T-helper 9 cell (primary cell): ENCODE measurements around the gene PDPK1.

Experiments
- DNase-seq: peaks from one replicate; pipeline ENCODE4 v3.0.0-alpha.2; 2020

Gene PDPK1

DNA sequence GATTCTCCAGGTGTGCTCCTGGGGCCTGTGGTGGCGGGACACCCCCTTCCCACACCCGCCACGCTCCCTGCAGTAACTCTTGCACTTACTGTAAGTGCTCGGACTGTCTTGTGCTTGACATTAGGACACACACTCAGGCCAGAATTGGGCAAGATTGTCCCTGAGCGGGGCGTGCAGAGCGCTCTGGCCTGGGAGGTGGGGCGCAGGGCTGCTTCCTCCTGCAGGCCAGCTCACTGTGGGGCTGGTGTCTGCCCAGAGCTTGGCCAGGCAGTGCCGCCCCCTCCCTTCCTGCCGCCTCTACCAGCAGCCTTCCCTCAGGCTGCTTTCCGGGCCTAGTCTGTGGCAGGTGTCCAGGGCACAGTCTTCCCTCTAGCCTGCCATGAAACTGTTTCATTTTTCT, 30.2 kb upstream of the PDPK1 start:
- DNase-seq: no peak

DNA sequence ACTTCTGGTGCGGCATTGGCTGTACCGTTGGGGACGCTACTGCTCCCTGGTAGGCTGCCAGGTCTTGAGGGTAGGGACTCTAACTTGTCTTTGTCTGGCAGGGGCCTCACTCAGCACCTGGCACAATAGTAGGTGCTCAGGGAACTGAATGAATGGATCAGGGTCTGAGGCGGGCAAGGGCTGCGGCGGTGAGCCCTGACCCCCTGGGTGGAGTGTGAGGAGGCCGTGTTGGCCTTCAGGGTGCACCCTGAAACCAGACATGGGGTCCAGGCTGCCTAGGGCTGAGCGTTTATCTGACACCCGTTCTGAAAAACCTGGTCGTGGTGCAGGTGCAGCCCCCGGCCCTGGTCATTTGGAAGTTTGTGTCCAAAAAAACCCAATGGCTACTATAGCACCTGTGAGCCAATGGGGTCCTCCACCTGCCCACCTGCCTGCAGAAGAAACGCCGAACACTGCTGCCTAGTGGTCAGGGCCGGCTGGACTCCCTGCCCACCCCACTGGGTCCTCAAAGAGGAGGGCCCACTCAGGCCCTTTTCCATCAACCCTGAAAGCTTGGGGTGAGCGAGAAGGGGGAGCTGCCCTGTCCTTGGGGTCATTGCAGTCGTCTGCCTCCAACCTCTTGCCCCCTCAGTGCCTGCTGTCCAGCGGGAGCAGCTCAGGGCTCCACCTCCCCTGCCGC, 29.0 kb upstream of the PDPK1 start:
- no peak for DNase-seq

DNA sequence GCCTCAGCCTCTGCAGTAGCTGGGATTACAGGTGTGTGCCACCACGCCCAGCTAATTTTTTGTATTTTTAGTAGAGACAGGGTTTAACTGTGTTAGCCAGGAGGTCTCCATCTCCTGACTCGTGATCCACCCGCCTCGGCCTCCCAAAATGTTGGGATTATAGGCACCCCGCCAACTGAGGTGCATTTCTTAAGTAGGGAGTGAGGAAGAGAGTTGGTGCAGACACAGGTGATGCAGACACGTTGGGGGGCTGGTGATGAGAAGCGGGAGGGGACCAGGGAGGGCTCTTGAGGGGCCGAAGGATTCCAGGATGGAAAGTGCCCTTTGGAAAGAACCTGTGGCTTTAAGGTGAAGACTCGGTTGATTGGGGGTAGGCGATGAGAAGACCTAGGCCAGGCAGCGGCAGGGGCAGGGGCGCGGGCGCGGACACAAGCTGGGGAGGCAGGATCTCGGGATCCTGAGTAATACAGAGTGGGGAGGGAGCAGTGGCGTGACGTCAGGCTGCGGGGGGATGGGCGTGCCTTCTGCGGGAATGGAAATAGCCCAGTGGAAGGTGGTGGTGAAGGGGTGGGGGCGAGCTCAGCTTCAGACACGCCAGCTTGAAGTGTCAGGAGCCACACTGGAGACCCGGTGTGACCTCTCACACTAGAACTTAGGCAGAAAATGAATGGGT, 26.6 kb upstream of the PDPK1 start:
- no peak for DNase-seq

DNA sequence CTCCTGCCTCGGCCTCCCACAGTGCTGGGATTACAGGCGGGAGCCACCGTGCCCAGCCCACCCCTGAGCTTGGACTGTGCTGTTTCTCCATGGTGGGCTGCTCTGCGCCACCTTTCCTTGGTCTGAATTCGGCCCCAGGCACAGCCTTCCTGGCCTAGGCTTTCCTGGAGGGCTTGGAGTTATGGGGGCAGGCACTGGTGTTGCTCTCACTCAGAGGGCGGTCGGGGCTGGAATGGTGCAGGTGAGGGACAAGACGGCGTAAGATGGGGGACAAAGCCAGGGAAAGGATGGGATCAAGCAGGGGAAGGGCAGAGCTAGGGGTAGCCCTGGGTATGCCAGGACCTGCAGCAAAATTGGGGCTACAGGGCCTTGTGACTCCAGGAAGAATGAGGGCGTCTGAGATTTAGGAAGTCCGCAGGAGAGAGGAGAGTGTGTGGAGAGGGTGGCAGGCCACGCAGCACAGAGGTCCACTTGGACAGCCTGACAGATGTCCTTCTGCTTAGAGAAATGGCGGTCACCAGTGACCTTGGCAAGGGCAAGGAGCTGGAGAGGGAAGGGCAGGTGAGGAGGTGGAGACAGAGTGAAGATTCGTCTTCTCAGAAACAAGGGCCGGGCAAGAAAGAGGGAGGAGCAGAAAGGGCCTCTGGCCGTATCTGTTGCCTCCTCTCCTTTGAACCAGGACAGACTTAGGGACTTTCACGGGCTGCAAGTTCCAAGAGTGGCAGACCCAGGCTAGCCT, 25.7 kb upstream of the PDPK1 start:
- DNase-seq: no peak

DNA sequence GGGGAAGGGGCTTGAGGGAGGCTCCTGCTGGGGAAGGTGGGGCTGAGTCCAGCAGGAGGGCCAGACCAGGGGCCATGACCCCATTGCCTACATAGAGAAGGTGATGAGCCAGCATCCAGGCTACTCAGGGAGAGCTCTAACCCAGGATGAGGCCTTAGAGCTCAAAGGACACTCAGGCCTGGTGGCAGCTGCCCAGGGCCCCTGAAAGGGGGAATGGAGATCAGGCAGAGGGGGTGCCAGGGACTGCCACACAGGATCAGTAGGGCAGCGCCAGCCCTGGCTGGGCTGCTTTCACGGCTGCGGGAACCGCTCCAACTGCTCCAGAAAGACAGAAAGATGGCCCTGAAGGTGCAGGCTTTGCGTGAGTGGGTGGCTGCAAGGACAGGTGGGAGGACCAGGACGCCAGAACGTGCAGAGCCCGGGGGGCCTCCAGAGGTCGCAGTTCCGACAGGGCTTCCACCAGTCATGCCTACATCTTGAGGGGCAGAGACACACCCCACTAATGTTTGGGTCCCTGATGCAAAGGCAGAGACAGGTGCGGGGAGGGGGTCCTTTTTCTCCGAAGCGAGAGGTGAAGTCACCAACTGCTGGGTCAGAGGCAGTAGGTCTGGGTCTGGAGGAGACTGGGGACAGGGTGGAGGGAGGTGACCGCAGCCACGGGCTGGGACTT, 25.0 kb upstream of the PDPK1 start:
- no peak for DNase-seq

DNA sequence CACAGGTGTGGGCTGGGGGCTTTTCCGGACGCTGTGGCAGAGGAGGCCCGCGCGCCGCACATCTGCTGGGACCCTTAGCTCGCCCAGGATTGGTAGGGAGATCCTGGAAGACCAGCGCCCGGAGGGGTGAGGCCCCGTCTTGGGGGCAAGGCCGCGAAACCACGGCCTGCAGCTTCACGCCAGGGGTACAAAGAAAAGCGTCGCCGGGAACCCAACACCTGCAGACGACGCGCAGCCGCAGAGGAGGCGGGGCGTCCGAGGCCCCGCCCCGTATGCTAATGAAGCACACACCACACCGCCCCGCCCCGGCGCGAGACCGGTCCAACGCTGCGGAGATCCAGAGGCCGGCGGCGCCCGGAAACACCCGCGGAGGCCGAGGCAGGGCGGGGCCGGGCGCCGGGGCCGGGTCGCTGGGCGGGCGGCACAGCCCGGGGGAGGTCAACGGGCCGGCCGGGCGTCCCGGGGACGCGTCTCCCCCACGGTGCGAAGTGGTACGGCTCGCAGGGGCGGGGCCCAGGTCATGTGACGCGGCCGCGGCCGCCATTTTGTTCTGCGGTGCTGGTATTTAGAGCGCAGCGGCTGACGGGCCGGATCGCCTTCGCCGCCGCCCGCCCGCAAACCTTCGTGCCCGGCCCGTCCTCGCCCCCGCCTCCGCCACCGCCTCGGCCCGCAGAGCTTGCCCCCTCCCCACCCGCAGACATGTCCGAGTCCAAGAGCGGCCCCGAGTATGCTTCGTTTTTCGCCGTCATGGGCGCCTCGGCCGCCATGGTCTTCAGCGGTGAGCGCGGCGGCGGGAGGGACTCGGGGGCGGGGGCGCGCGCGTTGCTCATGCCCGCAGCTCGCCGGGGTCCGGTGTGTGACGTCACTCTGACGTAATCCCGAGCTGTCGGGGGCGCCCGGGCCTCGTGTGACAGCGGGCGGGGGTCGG, 24.2 kb upstream of the PDPK1 start, which contains the start of gene ATP6V0C:
Gene ATP6V0C (plus strand): TSS at position 548 of the 928 bp plus-strand sequence. CDS start 152 bp downstream, at position 700.
- DNase-seq: peak; percentile 87

DNA sequence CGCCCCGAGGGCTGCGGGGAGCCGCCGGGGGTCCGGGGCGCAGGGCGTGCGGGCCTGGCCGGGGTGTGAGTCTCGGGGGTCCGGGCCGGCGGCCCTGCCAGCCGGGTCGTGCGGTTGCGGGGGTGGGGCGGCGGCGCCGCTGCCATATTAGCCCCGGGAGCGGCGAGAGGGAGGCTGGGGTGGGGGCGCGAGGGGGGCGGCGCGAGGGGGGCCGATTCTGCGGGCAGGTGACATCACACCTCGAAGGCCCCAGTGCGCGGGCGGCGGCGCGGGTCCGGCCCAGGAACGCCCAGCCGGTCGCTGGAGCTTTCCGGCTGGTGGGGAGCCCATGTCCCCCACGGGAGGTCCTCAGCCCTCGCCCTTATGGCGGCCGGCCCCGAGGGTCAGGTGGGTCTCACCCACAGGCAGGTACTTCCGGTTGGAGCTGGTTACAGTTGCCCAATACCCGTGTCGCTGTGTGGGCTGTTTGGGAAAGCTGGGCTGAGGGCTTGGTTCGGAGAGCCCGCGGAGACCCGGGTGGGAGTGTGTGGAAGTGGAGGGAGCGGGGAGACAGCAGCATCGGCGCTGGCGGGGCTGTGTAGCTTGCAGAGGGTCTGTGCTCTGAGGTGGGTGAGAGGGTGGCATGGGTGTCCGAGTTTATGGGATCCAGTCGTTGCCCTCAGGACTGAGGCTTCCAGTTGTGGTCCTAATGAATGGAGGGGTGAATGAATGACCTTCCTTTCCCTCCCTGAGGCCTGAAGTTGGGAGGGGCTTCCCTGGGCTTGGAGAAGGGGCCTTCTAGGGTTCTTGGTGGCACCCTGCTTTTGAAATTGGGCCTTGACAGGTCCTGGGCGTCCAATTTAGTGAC, 23.3 kb upstream of the PDPK1 start:
- DNase-seq: peak; percentile 44

DNA sequence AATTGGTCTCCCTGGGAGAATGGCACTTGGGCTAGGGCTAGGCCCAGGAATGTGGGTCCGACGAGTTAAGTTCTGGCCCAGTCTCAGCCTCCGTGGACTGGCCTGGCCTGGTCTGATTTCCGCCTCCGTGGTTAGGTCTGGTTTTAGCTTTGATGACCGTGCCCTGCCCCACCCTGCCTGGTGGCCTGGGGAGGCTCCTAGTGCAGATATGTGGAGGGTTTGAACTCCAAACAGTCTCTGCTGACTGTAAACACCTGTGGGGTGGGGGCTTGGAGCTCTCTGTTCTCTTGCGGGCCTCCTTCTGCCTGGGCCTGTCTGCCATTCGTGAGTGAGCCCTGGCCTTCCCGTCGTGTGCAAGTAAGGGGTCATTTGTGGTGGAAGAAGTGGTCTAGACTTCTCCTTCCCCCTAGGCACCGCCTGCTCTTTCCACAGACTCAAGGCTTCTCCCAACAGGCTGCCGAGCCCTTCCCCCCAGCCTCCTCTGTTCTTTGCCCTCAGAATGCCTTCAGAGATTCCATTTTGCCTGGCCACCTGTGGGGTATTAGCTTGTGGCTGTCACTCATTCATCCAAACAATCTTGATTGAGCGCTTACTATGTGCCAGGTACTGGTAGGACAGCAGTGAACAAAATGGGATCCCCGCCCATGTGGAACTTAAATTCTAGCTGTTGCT, 22.5 kb upstream of the PDPK1 start:
- DNase-seq: no peak

DNA sequence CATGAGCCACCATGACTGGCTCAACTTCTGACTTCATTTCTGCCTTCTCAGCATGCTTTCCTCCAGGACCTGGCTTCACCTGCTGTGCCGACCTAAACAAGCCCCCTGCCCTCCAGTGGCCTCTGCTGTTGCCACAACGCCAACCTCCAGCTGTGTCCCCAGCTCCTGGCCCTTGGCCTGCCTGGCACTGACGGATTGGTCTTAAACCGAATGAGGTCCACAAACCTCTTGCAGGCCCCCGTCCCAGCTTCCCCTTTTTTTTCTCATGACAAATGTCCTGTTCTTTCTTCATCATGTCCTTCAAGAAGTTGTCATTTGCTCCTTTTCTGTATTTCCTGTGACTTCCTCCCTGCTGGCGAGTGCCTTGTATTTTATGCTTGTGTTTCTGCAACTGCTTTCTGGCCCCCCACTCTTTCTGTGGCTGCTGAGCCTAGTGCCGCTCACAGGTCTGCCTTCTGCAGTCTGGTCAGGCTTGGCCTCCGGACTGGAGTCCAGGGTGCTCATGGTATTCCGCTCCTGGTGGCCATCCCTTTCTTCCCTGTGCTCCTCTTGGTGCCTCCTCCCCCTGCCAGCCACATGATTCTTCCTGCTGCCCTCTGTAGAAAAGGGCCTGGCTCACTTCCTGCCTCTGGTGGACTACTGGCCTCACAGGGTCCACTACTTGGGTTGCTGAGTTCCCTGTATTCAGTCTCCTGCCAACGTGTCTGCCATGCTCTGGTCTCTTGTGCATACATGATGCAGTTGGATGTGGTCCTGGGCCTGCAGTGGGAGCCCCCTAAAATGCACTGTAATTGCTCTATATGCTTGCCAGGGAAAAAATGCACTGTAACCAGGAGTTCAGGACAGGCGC, 21.2 kb upstream of the PDPK1 start:
- DNase-seq: no peak

DNA sequence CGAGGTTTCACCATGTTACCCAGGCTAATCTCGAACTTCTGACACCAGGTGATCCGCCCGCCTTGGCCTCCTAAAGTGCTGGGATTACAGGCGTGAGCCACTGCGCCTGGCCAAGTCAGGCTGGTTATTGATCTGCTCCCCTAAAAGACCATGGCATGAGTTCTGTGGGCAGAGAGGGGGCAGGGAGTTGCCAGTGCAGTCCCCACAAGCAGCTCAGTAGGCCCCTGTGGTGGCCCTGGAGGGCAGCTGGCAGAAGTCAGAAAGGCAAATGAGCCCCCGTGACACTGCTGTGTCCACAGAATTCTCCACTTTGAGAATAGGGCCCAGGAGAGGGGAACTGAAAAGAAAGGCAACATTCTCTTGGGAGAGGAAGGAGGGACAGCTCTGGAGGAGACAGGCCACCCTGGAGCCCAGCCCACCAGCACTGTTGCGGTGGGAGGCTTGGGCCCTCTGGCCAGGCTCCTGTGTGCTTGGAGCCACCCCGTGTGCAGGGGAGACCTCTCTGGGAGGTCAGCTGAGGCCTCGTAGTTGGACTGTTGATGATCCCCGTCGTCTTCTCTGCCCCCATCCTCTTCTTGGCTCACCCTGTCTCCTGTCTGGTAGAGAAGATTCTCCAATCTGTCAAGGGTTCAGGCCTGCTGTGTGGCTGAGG, 19.7 kb upstream of the PDPK1 start:
- no peak for DNase-seq

DNA sequence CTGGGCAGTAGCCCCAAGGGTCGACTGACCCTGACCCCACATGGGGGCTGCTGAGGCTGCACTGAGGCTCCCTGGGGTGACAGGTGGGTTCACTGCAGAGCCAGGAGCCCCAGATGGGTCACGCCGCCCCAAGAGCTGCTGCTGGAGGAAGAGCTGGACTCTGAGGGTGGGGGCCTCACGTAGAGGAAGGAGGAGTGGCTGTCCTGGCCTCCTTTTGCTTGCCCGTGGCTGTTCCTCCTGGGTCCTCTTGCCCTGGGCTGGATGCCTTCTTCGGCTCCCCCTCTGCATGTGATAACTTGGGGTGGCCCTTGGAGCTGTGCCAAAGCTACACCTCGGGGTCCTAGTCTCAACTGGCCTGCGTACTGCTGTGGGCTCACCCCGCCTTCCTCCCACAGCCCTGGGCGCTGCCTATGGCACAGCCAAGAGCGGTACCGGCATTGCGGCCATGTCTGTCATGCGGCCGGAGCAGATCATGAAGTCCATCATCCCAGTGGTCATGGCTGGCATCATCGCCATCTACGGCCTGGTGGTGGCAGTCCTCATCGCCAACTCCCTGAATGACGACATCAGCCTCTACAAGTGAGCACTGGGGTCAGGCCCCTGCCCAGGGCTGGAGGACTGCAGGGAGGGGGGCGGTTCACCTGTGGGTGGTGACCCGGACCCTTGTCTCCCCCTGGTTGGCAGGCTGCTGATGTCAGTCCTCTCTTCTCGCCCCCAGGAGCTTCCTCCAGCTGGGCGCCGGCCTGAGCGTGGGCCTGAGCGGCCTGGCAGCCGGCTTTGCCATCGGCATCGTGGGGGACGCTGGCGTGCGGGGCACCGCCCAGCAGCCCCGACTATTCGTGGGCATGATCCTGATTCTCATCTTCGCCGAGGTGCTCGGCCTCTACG, 18.8 kb upstream of the PDPK1 start:
- no peak for DNase-seq

DNA sequence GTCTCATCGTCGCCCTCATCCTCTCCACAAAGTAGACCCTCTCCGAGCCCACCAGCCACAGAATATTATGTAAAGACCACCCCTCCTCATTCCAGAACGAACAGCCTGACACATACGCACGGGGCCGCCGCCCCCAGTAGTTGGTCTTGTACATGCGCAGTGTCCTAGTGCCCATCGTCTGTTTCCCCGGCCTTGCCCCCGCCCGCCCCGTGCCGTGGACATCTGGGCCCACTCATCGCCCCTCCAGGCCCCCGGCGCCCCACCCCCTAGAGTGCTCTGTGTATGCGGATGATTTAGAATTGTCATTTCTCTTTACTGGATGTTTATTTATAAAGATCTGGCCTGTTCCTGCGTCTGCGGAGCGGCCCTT, 18.1 kb upstream of the PDPK1 start:
- no peak for DNase-seq

DNA sequence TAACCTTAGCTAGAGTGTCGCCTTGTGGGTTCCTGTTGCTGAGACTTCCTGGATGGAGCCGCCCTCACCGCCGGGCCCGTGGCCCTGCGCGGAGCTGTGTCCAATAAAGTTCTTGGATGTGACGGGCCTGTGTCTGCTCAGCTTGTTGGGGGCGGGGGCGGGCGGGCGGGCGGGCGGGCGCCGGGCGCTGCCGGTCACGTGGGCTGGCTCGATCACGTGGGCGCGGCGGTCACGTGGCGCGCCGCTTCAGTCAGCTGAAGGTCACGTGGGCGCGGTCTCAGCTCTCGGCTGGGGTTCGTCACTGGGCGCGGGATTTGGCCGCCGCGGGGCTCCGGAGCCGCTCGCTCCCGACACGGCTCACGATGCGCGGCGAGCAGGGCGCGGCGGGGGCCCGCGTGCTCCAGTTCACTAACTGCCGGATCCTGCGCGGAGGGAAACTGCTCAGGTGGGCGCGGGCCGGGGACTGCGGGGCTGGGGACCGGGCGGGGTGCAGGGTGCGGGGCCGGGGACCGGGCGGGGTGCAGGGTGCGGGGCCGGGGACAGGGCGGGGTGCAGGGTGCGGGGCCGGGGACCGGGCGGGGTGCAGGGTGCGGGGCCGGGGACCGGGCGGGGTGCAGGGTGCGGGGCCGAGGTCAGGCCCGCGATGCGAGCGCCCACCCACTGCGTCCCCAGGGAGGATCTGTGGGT, 17.6 kb upstream of the PDPK1 start, which contains the start of gene AMDHD2:
Gene AMDHD2 (plus strand): TSS at position 275 of the 687 bp plus-strand sequence. CDS start 88 bp downstream, at position 363.
- peak; percentile 90 for DNase-seq

DNA sequence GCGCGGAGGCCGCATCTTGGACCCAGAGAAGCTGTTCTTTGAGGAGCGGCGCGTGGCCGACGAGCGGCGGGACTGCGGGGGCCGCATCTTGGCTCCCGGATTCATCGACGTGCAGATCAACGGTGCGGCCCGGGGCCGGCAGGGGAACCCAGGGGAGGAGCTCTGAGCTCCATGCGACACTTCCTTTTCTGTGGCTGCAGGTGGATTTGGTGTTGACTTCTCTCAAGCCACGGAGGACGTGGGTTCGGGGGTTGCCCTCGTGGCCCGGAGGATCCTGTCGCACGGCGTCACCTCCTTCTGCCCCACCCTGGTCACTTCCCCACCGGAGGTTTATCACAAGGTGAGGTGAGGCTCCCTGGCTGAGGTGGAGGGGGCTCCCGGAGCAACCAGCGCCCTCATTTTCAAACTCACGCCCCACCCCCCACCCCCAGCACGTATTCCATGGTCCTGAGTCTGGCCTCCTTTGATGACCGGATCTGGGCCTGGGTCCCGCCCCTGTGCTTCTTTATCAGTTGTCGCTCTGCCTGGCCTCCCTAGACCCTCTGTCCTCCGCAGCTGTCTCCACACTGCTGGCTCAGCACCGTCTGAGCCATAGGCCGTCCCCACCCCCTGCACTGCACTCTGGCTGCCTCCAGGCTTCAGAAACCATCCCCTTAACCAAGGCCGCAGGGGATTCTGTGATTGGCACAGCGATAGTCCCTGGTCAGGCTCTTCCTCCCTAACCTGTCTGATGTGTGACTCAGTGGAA, 16.9 kb upstream of the PDPK1 start:
- peak; percentile 64 for DNase-seq

DNA sequence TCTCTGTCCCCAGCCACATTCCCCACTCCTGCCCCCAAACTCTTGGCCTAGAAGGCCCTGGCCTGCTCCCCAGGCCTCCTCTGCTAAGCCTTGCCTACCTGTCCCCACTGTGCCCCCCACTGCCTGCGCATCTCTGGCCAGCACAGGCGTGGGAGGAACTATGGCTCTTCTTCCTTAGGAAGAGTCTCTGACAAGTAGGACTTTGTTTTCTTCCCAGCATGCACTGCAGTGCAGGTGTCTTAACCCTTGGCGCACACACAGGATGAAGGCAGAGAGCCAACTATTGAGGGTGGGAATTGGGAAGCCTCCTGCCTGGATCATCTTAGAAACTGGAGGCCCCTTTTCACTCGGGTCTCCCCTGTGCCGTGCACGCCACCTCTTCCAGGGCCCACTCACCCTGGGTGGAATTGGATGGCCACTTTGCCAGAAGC, 14.0 kb upstream of the PDPK1 start:
- DNase-seq: no peak

DNA sequence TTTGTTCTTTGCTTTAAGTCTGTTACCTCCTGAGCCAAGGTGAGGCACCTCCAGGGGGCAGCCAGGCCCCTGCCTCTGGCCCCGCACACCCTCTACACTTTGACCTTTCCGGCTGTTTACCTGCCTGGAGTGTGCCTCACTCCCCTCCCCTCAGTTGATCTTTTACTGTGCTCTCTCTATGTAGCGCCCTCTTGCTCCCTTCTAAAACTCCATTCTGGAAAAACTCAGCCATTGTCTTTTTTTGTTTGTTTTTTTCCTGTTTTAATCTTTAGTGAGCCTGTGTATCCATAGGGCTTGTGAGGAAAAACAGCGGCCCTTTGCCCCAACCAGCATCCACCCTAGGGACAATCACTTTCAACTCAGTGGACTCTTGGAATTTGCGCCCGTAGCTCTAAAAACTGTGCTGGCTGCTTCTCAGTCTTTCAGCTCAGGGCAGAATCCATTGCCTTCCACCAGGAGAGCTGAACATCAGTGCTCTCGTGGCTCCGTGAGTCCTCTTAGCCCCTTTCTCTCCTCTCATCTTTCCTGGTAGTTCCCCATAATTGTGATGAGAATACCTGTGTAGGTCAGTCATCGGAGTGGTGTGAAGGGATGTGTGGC, 13.4 kb upstream of the PDPK1 start:
- no peak for DNase-seq
